HEK293T (cell line): ENCODE data around the gene HARS1.
"Not testable (repeated sequence)": the region's sequence is repeated elsewhere in the genome, so short reads cannot be mapped to it uniquely, and the experiment has no call there.

ENCODE experiments used
- BHLHE40 ChIP-seq: fragments of 450-650 bp; IDR thresholded peaks from 2 replicates; pipeline ENCODE4 v1.6.1; 2016; ENCODE audit warnings: mild to moderate bottlenecking, moderate library complexity, borderline replicate concordance
- FOXA1 ChIP-seq: fragments of 450-650 bp; IDR thresholded peaks from 2 replicates; pipeline ENCODE4 v1.6.1; 2016; ENCODE audit warnings: mild to moderate bottlenecking
- FOXK2 ChIP-seq: fragments of 450-650 bp; IDR thresholded peaks from 2 replicates; pipeline ENCODE4 v1.6.1; 2016; ENCODE audit warnings: mild to moderate bottlenecking
- FOXM1 ChIP-seq: fragments of 450-650 bp; IDR thresholded peaks from 2 replicates; pipeline ENCODE4 v1.6.1; 2017; ENCODE audit warnings: mild to moderate bottlenecking, borderline replicate concordance
- HDGF ChIP-seq: fragments of 450-650 bp; IDR thresholded peaks from 2 replicates; pipeline ENCODE4 v1.6.1; 2017; ENCODE audit warnings: antibody characterized with exemption, borderline replicate concordance
- SP1 ChIP-seq: fragments of 450-650 bp; IDR thresholded peaks from 2 replicates; pipeline ENCODE4 v1.6.1; 2017
- SUZ12 ChIP-seq: fragments of 450-650 bp; IDR thresholded peaks from 2 replicates; pipeline ENCODE4 v1.6.1; 2016; ENCODE audit warnings: mild to moderate bottlenecking
- TARDBP ChIP-seq: fragments of 450-650 bp; IDR thresholded peaks from 2 replicates; pipeline ENCODE4 v1.6.1; 2016
- TF ChIP-seq, protein P1 (sequence below): fragments of 450-650 bp; IDR thresholded peaks from 2 replicates; pipeline ENCODE4 v1.6.1; 2016

DNA sequence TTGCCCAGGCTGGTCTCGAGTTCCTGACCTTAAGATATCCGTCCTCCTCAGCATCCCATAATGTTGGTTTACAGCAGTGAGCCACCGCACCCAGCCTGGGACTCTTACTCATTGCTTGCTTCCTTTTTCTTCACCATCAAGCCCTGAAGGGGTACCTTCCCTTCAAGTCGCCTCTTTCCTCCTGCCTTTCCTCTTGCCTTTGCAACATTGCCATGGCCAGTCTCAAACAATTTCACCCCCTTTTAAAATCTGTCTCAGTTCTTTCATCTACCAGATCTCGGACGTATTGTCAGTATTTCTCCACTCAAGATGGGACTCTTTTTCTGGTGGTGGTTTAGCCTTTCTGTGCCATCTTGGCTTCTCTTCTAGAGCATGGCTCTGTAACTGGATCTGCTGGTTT is 29.6 kb upstream of the HARS1 start:
- not testable (repeated sequence) for TF ChIP-seq SUZ12, FOXM1, BHLHE40, HDGF, FOXK2, SP1, FOXA1, TARDBP
- TF ChIP-seq, protein P1, sequence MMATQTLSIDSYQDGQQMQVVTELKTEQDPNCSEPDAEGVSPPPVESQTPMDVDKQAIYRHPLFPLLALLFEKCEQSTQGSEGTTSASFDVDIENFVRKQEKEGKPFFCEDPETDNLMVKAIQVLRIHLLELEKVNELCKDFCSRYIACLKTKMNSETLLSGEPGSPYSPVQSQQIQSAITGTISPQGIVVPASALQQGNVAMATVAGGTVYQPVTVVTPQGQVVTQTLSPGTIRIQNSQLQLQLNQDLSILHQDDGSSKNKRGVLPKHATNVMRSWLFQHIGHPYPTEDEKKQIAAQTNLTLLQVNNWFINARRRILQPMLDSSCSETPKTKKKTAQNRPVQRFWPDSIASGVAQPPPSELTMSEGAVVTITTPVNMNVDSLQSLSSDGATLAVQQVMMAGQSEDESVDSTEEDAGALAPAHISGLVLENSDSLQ, result not testable (repeated sequence)
